ENCODE results near the gene PLEKHG2.

DNA sequence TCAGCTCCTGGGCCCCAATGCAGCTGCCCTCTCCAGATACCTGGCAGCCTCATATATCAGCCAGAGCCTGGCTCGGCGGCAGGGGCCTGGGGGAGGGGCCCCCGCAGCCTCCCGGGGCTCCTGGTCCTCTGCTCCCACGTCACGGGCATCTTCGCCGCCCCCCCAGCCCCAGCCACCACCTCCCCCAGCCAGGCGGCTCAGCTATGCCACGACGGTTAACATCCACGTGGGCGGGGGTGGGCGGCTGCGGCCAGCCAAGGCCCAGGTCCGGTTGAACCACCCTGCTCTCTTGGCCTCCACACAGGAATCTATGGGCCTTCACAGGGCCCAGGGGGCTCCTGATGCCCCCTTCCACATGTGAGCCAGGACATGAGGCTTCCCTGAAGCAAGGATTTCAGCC, 12.5 kb downstream of the PLEKHG2 start:
- TF ChIP-seq, protein P1, sequence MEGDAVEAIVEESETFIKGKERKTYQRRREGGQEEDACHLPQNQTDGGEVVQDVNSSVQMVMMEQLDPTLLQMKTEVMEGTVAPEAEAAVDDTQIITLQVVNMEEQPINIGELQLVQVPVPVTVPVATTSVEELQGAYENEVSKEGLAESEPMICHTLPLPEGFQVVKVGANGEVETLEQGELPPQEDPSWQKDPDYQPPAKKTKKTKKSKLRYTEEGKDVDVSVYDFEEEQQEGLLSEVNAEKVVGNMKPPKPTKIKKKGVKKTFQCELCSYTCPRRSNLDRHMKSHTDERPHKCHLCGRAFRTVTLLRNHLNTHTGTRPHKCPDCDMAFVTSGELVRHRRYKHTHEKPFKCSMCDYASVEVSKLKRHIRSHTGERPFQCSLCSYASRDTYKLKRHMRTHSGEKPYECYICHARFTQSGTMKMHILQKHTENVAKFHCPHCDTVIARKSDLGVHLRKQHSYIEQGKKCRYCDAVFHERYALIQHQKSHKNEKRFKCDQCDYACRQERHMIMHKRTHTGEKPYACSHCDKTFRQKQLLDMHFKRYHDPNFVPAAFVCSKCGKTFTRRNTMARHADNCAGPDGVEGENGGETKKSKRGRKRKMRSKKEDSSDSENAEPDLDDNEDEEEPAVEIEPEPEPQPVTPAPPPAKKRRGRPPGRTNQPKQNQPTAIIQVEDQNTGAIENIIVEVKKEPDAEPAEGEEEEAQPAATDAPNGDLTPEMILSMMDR (IDR thresholded peaks at IDR 0.05 in 4 of 5, conservative IDR thresholded peaks at IDR 0.05 in 1 of 5) = no peak
- no peak for TF ChIP-seq POLR2A (IDR thresholded peaks at IDR 0.05)
